ENCODE data around the gene SOX1.

Gene SOX1

DNA sequence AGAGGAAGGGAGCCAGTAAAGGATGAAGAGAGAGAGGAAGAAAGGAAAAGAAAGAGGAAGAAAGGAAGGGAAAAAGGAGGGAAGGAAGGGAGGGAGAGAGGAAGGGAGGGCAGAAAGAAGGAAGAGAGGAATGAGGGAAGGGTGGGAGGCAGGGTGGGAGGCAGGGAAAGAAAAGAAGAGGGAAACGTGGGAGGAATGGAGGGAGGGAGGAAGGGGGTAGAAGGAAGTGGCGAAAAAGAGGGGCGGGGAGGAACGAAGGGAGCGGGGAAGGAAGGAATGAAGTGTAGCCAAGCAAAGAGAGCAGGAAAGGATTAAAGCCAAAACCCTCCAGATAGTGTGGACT lies 53.1 kb downstream of the SOX1 start:
- TF ChIP-seq CTCF (IDR thresholded peaks at IDR 0.05; ENCODE audit: control insufficient read depth, insufficient read depth, low read depth, low read length, missing control alignments) = no peak
- DNase-seq (ENCODE audit: low read depth) = no peak
- no peak overlapping the region for H3K4me3 ChIP-seq (ENCODE audit: control insufficient read depth, low read depth, low read length)
